Inferior parietal cortex (tissue), 1 donor: Measurements from ENCODE around the gene STT3A.

Experiments used
- DNase-seq: peaks from one replicate; pipeline ENCODE4 v3.0.0-alpha.2; 2016; ENCODE audit errors: extremely low spot score

The STT3A gene

GRCh38 chr11:125663910-125664309 lies 71.3 kb downstream of the STT3A start:
- DNase-seq = no peak

GRCh38 chr11:125667151-125667550 lies 74.5 kb downstream of the STT3A start:
- no peak for DNase-seq

- DNase-seq = no peak
Observed at GRCh38 chr11:125670172-125670571, 77.5 kb downstream of the STT3A start.

GRCh38 chr11:125671561-125671960 lies 78.9 kb downstream of the STT3A start:
- DNase-seq = no peak
